Stimulated activated CD8-positive, alpha-beta memory T cell treated with anti-CD3 and anti-CD28 coated beads, Interleukin-7, amount 100 ng/mL, for 24 hours (primary cell): ENCODE data around the gene ZMIZ1.

ENCODE experiments used
- DNase-seq: peaks from one replicate; pipeline ENCODE4 v3.0.0-alpha.2; 2020; ENCODE audit warnings: low read depth

Gene ZMIZ1

DNA sequence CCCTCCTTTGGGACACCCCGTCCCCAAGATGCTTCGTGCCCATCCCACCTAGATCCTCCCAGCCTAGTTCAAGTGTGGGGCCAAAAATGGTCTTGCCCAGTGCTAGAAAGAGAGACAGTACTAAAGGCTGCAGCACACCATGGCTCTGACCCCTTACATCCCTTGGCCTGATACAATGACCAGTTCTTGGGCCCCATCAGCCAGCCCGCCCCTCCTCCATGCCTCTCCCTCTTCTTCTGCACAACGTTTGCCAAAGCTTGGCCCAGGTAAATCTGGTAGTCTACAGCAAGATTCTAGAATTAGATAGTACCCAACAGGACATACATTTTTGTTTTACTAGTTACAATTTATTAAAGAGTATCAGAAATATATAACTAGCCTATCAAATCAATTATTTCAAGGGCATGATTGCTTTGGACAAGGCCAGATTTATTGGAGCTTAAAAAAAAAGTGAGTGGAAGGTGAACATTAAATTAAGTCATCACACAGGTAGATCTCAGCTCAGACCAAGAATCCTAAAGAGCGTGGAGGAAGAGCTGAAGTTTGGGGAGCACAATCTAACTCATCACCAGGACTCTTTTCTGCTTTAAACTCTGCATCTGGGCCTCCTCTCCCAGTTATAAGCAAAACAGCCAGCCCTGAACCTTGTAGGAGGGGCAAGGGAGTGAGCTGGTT lies 69.8 kb downstream of the ZMIZ1 start:
- no peak for DNase-seq

DNA sequence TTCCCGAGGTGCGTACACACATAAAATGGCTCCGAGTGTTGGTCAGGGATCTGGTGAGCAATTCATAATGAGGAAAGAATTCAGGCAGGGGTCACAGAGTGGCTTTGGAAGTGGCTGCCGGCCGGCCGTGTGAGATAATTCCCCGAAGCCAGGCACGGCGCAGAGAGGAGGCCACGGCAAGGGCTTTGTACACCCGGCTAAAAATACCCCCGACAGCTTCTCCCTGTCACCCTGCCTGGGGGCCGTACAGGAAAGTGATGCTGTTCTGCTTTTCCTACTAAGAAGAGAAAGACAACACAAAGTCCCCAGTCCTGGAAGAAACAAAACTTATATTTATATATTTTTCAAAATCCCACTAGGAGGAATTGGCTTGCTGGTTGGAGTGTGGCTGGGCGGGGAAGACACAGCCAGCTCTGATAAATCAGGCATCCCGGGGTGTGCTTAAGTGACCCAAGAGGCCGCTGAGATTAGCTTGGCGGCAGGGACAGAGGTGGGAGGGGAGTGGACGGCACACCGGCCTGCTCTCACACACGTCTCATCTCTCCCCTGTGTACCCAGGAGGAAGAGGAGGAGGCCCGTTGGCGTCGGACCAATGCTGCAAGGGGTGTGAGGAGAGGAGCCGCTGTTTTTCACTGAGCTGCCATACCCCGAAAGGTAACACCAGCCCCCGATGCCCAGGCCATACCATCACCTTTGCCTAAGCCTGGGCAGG lies 70.5 kb downstream of the ZMIZ1 start:
- DNase-seq, result no peak

DNA sequence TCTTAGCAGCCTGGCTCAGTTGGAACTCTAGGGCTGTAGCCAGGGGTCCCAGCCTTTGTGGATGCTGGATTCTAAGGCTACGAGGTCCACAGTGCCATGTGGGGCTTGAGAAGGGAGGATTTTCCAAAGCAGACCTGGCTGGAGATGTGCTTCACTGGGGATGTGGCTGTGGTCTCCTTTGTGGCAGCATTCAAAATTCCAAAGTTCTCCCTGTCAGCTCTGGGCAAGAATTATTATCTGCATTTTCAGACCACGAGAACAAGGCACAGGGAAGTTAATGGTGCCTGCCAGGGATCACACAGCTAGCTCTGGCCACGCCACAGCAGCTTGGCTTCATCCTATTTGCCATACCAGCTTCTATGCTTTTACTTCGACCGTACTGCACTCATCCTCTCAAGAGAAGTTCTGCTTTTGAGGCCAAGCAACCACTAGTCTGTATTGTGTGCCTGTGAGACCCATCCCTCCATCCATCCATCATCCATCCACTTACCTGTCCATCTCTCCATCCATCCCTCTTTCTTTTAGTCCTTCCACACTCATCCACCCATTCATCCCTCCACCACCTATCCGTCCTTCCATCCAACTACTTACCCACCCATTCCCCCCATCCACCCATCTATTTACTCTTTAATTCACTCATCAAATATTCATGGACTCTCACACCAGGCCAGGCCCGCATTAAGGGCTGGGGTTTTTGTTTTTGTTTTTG lies 71.5 kb downstream of the ZMIZ1 start:
- DNase-seq, result no peak

DNA sequence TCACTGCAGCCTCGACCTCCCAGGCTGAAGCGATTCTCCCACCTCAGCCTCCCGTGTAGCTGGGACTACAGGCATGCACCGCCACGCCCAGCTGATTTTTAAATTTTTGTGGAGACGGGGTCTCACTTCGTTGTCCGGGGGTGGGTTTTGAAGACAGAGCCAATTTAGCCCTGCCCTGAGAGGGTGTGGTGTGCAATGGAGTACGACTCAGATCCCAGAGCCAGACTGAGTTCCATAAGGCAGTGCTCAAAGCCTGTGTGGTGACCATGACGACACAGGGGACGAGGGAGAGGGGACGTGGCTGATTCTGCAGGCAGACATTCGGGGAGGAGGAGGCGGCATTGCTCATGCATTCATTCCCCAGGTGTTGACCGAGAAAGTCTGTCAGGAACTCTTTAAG lies 72.1 kb downstream of the ZMIZ1 start:
- DNase-seq, result no peak

DNA sequence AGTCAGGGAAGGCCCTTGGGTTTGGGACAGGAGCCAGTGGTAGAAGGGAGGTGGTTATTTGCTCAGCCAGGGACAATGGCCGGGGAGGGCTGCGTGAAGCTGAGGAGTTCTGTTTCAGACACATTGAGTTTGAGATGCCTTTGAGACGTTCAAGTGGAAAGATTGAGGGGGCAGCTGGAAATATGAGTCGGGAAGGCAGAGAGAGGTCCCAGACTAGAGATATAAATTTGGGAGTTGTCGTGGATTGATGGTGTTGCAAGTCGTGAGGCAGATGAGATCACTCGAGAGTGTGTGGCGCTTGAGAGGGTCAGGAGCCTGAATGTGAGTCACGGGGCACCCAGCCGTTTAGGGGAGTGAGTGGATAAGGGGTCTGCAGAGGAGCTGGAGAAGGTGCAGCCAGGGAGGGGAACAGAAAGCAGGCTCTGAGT lies 73.3 kb downstream of the ZMIZ1 start:
- no peak for DNase-seq

DNA sequence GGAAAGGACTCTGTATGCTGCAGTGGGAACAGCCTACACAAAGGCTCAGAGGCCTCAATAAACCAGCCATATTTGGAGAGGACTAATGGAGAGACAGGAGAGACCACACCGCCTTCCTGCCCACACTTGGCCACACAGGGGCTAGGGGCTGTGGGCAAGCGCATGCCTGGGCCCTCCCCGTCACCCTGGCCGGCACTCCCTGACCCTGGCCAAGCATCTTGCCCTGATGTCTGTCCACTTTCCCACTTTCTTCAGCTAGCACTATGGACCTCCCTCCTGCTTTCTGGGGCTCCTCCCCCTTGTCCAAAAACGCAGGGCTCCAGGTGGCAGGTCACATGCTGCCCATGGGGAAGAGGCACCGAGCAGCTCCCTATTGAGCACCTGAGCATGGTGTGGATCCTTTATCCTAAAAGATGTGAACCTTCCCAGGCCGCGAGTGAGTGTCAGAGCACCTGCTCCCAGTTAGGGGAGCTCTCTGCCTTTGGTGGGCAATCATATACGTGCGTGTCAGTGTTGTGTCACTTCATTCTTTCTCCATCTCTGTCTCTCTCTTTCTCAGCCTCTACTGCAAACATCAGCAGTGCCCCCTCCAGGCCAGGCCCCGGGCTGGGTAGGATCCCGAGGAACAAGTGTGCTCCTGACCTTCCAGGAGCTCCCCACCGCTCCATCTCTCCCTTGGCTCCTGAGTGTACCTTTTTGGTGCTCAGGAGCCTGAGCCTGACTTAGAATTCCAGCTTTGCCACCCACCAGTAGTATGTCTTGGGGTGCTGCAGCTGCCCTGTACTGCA lies 74.0 kb downstream of the ZMIZ1 start:
- no peak for DNase-seq

DNA sequence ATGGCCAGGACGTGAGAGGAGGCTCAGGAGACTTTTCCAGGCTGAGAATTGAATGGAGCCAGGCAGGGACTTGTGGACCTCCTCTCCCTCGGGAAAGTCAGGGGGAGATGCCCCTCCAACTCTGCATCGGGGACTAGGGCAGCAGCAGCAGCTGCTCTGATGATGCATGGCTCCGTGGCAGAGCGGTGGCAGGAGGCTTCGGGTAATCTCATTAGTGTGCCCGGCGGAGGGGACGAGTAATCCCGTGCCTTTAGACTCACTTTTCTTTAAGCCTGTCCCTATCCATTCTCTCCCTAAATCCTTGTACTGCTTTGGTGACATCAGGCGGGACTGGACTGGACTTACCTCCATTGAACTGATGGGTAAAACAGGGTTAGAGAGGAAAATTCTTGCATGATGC lies 75.1 kb downstream of the ZMIZ1 start:
- no peak for DNase-seq

DNA sequence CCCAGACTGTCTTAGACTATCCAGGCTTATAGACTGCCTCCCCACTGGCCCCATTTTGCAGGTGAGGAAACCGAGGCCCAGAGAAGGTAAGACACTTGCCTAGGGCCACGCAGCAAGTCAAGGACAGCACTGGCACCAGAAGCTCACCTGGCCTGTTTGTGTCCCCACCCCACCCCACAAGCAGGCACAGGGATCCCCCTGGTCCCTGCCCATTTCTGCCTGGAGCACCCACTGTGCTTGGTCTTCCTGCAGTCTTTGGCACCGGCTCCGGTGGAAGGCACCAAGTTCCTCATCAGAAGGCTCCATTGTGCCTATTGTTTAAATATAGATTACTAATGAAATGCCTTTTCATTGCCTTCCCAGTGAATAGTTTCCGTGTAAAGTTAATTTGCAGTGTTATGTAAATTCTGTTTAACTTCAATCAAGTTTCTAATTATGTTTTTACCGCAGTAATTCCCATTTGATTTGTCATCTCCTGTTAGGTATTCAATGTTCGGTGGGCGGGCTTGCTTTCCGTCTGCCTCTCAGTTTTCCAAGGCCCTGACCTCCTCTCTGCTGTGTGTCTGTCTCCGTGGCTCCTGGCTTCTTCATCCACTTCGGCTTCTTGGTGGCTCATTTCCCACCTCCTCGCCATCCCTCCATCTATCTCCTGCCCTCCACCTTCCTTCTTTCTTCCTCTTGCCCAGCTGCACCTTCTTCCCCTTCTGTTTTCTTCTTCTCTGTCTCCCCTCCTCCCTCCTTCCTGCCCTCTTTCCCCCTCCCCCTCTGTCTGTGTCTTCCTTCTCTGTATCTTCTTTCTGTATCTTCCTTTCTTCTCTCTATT lies 75.8 kb downstream of the ZMIZ1 start:
- no peak for DNase-seq

DNA sequence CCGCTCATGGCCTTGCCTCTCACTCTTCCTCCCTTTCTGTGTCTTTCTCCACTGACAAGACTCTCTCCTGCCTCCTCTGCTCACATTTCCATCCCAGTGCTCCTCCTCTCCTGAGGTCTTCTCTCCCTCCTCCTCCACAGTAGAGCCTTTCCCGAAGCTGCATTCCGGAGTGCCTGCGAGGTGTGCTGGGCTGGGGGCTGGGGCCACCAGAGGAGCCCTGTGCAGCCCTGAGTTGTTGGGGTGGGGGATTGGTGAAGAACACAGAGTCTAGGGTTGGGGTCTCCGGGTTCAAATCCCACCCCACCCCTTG lies 76.4 kb downstream of the ZMIZ1 start:
- DNase-seq, result no peak

DNA sequence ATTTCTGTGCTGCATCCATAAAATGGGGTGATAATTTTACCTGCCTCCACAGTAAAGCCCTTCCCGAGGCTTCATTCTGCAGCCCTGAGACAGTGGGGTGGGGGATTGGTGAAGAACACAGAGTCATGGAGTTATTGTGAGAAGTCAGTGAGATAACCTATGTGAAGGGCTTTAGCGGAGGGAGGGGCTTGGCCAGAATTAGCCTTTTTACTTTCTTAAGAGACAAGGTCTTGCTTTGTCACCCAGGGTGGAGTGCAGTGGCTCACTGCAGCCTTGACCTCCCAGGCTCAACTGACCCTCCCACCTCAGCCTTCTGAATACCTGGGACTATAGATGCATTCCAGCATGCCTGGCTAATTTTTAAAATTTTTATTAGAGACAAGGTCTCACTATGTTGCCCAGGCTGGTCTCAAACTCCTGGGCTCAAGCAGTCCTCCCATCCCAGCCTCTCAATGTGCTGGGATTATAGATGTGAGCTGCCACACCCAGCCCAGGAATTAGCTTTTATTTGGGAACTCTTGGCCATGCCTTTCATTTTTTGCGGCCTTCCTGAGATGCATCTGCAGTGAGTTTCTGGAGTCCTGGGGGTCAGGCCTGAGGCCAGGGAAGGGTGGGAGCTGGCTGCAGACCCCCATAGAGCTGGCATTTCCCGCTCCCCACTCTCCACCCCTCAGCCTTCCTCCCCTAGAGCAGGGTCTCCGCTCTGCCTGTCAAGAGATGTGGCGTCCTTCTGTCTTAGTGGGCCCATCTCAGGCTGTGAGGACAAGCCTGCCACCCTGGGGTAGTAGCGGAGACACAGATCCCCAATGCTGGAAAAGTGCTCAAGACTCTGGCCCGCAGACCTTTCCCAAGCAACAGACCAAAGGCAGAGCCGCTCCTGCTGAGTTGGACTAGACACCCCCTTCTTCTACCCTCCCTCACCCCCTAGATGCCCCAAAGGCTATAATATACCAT lies 77.0 kb downstream of the ZMIZ1 start:
- no peak for DNase-seq

DNA sequence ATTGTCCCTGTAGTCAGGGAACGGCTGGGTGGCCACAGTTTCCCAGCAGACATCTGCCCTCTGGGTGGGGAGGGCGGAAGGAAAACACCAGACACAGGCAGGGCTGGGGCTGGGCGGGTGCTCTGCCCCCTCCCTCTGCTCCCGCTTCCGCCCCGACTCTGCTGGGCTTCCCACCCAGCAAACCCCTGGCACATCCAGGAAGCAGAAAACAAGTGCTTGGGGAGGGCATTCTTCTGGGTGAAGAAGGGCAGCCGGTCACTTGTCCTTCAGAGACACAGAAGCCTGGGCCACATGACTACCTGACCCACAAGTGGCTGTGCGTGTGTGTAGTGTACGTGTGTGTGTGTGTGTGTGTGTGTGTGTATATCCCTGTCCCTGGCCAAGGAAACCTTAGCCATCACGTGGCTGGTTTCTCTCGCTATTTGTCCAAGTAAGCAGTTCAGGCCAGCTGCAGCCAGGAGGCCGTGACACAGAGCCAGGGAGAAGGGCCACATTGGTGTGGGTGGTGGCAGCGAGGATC lies 77.9 kb downstream of the ZMIZ1 start:
- DNase-seq, result no peak

DNA sequence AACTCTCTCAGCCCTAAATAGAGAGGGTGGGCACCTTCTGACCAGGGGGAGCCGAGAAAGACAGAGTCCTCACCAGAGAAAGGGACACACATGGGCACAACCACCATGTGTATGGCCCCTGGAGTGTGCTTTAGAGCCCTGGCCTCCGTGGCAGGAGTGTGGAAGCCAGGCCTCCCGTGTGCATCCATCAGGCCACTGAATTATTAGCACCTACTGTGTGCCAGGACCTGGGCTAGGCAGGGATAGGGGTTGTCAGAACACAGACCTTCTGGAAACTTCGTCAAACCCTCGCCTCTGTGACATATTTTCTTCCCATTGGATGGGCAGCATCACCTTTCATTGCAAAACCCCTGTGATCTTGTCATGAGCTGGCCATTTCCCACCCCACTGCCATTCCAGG lies 78.5 kb downstream of the ZMIZ1 start:
- no peak for DNase-seq

DNA sequence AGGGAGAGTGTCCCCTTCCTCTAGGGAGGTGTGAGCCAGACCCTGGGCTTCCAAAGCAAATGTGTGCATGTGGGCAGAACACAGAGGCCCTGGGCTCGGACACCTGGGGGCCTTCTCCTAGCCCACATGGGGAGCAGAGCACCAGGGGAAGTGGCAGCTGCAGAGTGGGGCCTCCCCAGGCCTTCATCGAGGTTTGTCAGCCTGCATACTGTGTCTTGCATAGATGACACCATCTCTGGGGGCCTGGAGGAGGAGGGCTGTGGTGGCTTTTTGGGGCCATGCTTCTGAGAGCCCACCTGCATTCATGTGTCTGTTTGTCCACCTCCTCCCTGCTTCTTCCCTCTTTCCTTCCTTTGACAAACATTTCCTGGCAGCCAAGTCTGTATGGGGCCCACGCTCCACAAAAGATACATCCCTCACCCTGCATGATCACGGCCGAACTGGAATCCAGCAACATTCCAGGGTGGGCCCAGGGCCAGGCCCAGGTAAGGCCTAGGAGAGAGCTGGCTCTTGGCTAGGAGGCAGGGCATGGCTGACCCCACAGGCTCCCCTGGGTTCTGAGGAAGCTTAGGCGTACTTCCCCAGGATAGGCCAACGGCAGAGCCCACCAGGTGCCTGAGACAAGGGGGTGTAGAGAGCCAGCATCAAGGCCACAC lies 79.2 kb downstream of the ZMIZ1 start:
- no peak for DNase-seq

DNA sequence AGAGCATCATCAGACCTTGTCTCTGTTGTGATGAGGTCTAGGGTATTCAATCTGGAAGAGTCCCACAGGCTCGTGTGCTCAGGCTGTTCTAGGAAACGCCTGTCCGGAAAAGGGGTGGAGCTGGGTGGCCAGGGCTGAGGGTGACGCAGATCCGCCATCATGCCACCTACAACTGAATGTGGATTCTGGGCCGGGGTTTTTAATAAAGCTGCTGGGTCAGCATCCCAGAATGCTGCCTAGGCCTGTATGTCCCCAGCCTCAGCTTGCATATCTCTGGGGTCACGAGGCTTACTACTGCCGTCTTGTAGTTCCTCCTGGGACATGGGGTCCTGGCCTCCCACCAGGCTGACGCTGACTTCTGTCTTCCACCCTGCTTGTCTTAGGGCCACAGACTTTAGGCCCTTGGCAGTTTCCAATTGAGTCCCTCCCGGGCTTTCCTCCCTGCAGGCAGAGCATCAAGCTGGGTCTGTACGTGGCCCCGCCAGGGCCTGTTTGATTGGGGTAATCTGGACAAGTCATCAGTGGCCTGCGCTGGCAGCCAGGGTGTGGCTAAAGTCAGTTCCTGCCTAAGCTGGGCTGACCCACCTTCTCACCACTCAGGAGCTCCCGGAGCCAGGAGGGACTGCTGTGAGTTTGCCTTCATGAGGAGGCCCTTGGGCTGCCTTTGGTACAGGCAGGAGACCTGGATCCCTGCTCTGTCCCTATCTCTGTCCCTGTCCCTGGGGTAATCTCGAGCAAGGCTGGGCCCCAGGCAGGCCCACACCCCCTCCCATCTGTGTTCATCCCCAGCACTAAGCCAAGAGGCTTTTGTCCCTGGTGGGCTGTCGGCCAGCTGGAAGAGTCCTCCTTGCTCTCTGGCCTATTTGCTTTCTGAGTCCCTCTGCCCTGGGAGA lies 79.9 kb downstream of the ZMIZ1 start:
- DNase-seq, result no peak

DNA sequence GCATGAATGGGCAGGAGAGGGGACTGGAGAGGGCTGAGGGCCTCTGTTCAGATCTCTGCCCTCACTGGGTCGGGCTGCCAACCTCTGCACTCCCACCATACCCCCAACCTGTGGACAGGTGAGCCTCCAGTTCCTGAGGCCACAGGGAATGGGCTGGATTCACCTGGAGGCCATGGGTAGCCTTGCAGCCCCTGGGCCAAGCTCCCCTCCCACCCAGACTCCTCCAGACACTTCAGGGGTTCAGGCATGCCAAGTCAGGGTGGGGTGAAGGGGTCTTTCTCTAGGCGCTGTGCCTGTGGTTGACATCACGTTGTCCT lies 80.5 kb downstream of the ZMIZ1 start:
- DNase-seq, result no peak

DNA sequence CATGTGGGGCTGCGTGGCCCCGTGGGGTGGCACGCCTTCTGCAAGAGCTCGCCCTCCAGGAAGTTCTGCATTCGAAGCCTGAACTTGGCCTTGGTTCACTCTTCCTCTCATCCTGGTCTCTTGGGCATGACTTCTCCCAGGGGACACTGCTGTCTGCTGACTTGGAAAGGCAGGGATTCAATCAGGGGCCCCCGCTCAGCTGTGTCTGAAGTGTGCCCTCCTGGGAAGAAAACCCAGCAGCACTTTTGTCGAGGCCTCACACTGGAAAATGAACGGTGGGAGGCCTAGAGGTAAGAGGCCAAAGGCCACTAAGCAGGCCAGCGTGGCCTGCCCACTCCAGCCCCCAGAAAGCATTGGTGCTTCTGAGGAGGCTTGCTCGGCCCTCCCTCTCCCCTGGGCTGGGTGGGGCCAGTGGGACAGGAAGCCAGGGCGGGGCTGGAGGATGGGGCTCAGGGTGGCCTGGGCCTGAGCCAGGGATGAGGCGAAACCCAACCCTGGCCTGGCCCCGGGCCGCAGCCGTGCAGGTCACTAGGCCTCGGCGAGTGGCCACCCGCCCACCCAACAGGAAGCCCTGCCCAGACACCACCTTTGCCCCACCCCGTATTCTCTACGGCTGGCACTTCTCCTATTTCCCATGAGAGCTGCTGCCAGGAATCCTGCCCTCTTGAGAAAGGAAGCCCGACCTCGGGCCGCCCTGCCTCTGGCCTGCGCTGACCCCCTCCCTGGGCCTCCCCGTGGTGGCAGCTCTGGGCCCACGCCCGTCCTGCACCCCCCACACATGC lies 81.1 kb downstream of the ZMIZ1 start:
- DNase-seq, result peak; percentile 9

DNA sequence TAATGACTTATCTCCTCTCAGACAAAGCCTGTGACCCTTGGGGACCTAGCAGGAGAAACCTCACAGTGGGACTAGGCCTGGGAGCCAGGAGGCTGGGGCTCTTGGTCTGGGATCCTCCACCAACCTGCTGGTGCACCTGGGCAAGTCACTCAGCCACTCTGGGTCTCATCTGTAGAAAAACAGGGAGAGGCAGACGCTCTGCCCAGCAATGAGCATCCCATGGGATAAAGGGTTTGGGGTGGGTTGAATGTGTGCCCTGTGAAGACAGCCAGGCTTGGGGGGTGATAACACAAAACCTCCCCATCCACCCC lies 81.6 kb downstream of the ZMIZ1 start:
- no peak for DNase-seq

DNA sequence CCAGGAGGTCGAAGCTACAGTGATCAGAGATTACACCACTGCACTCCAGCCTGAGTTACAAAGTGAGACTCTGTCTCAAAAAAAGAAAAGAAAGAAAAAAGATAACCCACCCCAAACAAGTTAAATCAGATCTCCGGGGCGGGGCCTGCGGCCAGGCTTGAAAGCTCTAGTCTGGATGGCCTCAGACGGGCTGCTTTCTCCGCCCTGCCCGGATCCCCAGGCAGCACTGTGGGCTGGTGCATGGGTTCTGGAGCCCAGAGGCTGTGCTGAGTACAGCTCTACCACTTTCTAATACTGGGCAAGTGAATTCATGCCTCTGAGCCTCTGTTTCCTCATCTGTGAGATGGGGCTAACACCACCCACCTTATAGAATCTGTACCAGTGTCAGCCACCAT lies 83.7 kb downstream of the ZMIZ1 start:
- no peak for DNase-seq
